Choroid plexus epithelial cell (primary cell): ENCODE results near the gene NMBR.

Experiments
- DNase-seq: peaks from one replicate; pipeline ENCODE4 v3.0.0-alpha.2; 2010; ENCODE audit warnings: low read depth
- H3K4me3 ChIP-seq: 2 replicates; pipeline ENCODE4 v1.5.1; 2011; ENCODE audit warnings: low read depth, mild to moderate bottlenecking, control low read depth, low read length, moderate library complexity
- TF ChIP-seq, protein P1 (sequence below): conservative IDR thresholded peaks from 2 replicates; pipeline ENCODE4 v1.5.1; 2011; ENCODE audit warnings: low read depth, mild to moderate bottlenecking, control low read depth, inconsistent platforms, low read length, moderate library complexity

NMBR gene

GRCh38 chr6:142088858-142089216 is 58.1 kb downstream of the NMBR start:
- TF ChIP-seq, protein P1, sequence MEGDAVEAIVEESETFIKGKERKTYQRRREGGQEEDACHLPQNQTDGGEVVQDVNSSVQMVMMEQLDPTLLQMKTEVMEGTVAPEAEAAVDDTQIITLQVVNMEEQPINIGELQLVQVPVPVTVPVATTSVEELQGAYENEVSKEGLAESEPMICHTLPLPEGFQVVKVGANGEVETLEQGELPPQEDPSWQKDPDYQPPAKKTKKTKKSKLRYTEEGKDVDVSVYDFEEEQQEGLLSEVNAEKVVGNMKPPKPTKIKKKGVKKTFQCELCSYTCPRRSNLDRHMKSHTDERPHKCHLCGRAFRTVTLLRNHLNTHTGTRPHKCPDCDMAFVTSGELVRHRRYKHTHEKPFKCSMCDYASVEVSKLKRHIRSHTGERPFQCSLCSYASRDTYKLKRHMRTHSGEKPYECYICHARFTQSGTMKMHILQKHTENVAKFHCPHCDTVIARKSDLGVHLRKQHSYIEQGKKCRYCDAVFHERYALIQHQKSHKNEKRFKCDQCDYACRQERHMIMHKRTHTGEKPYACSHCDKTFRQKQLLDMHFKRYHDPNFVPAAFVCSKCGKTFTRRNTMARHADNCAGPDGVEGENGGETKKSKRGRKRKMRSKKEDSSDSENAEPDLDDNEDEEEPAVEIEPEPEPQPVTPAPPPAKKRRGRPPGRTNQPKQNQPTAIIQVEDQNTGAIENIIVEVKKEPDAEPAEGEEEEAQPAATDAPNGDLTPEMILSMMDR, result no peak
- H3K4me3 ChIP-seq, result no peak overlapping the region

GRCh38 chr6:142087950-142088857 is 58.7 kb downstream of the NMBR start:
- no peak overlapping the region for H3K4me3 ChIP-seq
- DNase-seq, result no peak
- TF ChIP-seq, protein P1, result no peak

More at GRCh38 chr6:142088858-142089216, 58.1 kb downstream of the NMBR start:
- DNase-seq, result peak; percentile 55

- H3K4me3 ChIP-seq, result no peak overlapping the region
- TF ChIP-seq, protein P1, result no peak
- no peak for DNase-seq
Observed at GRCh38 chr6:142079130-142079529, 67.8 kb downstream of the NMBR start.

- DNase-seq, result no peak
- TF ChIP-seq, protein P1, result no peak
- H3K4me3 ChIP-seq, result no peak overlapping the region
Observed at GRCh38 chr6:142075516-142076101, 71.3 kb downstream of the NMBR start.

GRCh38 chr6:142074516-142074915 is 72.4 kb downstream of the NMBR start:
- no peak for DNase-seq
- H3K4me3 ChIP-seq, result no peak overlapping the region
- TF ChIP-seq, protein P1, result no peak

GRCh38 chr6:142071981-142072380 is 74.9 kb downstream of the NMBR start:
- no peak for DNase-seq
- no peak overlapping the region for H3K4me3 ChIP-seq
- TF ChIP-seq, protein P1, result peak; percentile 4
